ENCODE measurements around the gene RALGPS1.

Gene RALGPS1

DNA sequence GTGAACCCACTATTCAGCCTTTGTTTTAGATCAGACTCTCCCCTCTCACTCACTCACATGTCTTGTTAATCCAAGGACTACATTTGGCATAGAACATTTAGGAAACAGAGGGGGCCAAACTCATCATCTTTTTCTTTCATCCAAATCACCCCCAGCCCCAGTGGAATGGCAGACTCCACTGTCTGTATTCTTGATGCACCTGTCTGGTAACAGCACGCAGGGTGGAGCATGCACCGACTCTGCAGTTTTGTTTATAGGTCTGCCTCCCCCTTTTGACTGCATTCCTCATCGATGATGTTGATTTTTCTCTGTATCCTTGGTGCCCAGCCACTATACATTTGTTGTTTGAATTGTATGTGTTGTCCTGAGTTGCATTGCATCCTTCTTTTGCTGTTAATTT lies 141.9 kb downstream of the RALGPS1 start:
- H3K27ac ChIP-seq (ENCODE audit: low read depth, low read length), result no peak overlapping the region
- no peaks in the 10 kb centered on the region for H3K36me3 ChIP-seq (ENCODE audit: control insufficient read depth, insufficient read depth, low read length)
- H3K4me1 ChIP-seq (ENCODE audit: control insufficient read depth, insufficient read depth, low read length), result peaks cover 17% of the 10 kb centered on the region
- H3K4me3 ChIP-seq (ENCODE audit: low read length), result no peak overlapping the region
- H3K9ac ChIP-seq (ENCODE audit: low read length), result no peak overlapping the region
- H3K27me3 ChIP-seq (ENCODE audit: control insufficient read depth, insufficient read depth, low read length), result no peaks in the 10 kb centered on the region

- Histone ChIP-seq H3K36me3 (ENCODE audit: control insufficient read depth, insufficient read depth, low read length) (no peaks in the 10 kb centered on the region), H3K27ac (ENCODE audit: low read depth, low read length) (peak overlapping the region; percentile 24), H3K27me3 (ENCODE audit: control insufficient read depth, insufficient read depth, low read length) (no peaks in the 10 kb centered on the region), H3K9ac (ENCODE audit: low read length) (no peak overlapping the region), H3K4me3 (ENCODE audit: low read length) (no peak overlapping the region), H3K4me1 (ENCODE audit: control insufficient read depth, insufficient read depth, low read length) (peaks cover 10% of the 10 kb centered on the region)
Measured at GRCh38 chr9:127058011-127058644, 143.5 kb downstream of the RALGPS1 start.

GRCh38 chr9:127058645-127059021 lies 144.1 kb downstream of the RALGPS1 start:
- H3K4me1 ChIP-seq (ENCODE audit: control insufficient read depth, insufficient read depth, low read length), result peaks cover 7% of the 10 kb centered on the region
- no peaks in the 10 kb centered on the region for H3K36me3 ChIP-seq (ENCODE audit: control insufficient read depth, insufficient read depth, low read length)
- H3K27ac ChIP-seq (ENCODE audit: low read depth, low read length), result no peak overlapping the region
- no peaks in the 10 kb centered on the region for H3K27me3 ChIP-seq (ENCODE audit: control insufficient read depth, insufficient read depth, low read length)
- no peak overlapping the region for H3K4me3 ChIP-seq (ENCODE audit: low read length)
- H3K9ac ChIP-seq (ENCODE audit: low read length), result no peak overlapping the region

DNA sequence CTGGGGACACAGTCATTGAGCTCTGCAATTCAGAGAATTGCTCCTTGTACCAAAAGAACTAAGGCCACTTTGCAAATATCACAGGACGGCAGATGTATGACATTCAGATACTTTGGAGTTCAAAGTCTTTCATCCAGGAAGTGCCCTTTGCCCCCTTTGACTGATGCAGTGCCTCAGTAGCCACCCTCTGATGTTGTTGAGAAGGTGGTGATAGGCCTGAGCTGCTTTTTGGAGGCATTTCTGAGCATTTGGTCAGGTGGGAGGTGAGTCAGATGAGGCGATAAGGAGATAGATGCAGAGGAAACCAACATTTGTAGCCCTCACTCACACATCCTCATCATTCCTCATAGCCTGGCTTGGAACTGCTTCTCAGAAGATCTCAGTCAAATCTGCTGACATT lies 144.4 kb downstream of the RALGPS1 start:
- no peak overlapping the region for H3K4me3 ChIP-seq (ENCODE audit: low read length)
- no peaks in the 10 kb centered on the region for H3K36me3 ChIP-seq (ENCODE audit: control insufficient read depth, insufficient read depth, low read length)
- H3K27ac ChIP-seq (ENCODE audit: low read depth, low read length), result no peak overlapping the region
- no peak overlapping the region for H3K9ac ChIP-seq (ENCODE audit: low read length)
- peaks cover 7% of the 10 kb centered on the region for H3K4me1 ChIP-seq (ENCODE audit: control insufficient read depth, insufficient read depth, low read length)
- H3K27me3 ChIP-seq (ENCODE audit: control insufficient read depth, insufficient read depth, low read length), result no peaks in the 10 kb centered on the region

GRCh38 chr9:127059765-127060361 lies 145.3 kb downstream of the RALGPS1 start:
- H3K9ac ChIP-seq (ENCODE audit: low read length), result no peak overlapping the region
- peaks cover 7% of the 10 kb centered on the region for H3K4me1 ChIP-seq (ENCODE audit: control insufficient read depth, insufficient read depth, low read length)
- no peak overlapping the region for H3K4me3 ChIP-seq (ENCODE audit: low read length)
- no peaks in the 10 kb centered on the region for H3K36me3 ChIP-seq (ENCODE audit: control insufficient read depth, insufficient read depth, low read length)
- no peaks in the 10 kb centered on the region for H3K27me3 ChIP-seq (ENCODE audit: control insufficient read depth, insufficient read depth, low read length)
- H3K27ac ChIP-seq (ENCODE audit: low read depth, low read length), result no peak overlapping the region

- H3K4me3 ChIP-seq (ENCODE audit: low read length), result no peak overlapping the region
- no peaks in the 10 kb centered on the region for H3K36me3 ChIP-seq (ENCODE audit: control insufficient read depth, insufficient read depth, low read length)
- H3K27me3 ChIP-seq (ENCODE audit: control insufficient read depth, insufficient read depth, low read length), result no peaks in the 10 kb centered on the region
- no peak overlapping the region for H3K9ac ChIP-seq (ENCODE audit: low read length)
- no peak overlapping the region for H3K27ac ChIP-seq (ENCODE audit: low read depth, low read length)
- peaks cover 7% of the 10 kb centered on the region for H3K4me1 ChIP-seq (ENCODE audit: control insufficient read depth, insufficient read depth, low read length)
Measured at GRCh38 chr9:127061411-127061810, 146.8 kb downstream of the RALGPS1 start.

DNA sequence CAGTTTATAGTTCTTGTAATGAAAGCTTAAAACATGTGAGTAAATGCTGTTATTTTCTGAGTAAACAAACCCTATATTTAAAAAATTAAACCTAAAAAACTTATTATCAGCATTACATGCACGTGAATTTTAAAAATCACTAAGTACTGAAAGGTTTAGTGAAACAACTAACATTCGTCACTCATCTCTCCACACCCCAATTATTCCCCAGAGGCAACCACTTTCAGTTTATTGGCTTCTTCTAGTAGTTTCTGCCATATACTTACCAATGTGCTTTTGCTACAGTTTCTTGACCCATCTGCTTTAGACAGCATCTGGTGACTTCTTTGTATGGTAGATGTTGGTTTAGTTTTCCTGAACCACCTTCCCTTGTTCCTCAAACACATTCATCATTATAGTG lies 149.8 kb downstream of the RALGPS1 start:
- Histone ChIP-seq H3K27me3 (ENCODE audit: control insufficient read depth, insufficient read depth, low read length) (no peaks in the 10 kb centered on the region), H3K36me3 (ENCODE audit: control insufficient read depth, insufficient read depth, low read length) (no peaks in the 10 kb centered on the region), H3K4me1 (ENCODE audit: control insufficient read depth, insufficient read depth, low read length) (peaks cover 3% of the 10 kb centered on the region), H3K9ac (ENCODE audit: low read length) (no peak overlapping the region), H3K4me3 (ENCODE audit: low read length) (no peak overlapping the region), H3K27ac (ENCODE audit: low read depth, low read length) (no peak overlapping the region)

- H3K9ac ChIP-seq (ENCODE audit: low read length), result no peak overlapping the region
- no peaks in the 10 kb centered on the region for H3K36me3 ChIP-seq (ENCODE audit: control insufficient read depth, insufficient read depth, low read length)
- no peak overlapping the region for H3K4me3 ChIP-seq (ENCODE audit: low read length)
- H3K27me3 ChIP-seq (ENCODE audit: control insufficient read depth, insufficient read depth, low read length), result no peaks in the 10 kb centered on the region
- H3K4me1 ChIP-seq (ENCODE audit: control insufficient read depth, insufficient read depth, low read length), result no peaks in the 10 kb centered on the region
- H3K27ac ChIP-seq (ENCODE audit: low read depth, low read length), result no peak overlapping the region
Measured at GRCh38 chr9:127065592-127065991, 151.0 kb downstream of the RALGPS1 start.

DNA sequence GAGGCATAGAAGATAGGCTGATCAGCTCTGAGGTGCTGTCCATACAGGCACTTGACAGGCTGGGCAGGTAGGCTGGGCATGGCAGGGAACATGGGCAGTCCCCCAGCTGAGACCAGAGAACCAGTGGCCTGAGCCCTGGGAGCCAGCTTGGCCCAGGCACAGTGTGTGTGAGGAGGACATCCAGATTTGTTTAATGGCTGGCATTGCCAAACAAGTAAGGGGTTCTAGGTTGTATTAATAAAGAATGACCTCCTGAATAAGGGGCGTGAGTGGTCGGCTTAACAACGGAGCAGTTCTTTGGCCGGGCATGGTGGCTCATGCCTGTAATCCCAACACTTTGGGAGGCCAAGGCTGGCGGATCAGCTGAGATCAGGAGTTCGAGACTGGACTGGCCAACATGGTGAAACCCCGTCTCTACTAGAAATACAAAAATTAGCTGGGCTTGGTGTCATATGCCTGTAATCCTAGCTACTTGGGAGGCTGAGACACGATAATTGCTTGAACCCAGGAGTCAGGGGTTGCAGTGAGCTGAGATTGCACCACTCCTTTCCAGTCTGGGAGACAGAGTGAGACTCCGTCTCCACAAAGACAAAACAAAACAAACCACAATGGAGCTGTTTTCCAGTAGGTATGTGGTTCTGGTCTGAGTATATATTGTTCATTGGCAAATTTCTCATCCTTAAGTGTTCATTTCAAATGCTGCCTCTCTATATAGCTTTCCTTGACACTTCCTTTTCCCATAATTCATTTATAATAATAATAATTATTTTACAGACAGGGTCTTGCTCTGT lies 151.7 kb downstream of the RALGPS1 start:
- Histone ChIP-seq H3K9ac (ENCODE audit: low read length) (no peak overlapping the region), H3K4me1 (ENCODE audit: control insufficient read depth, insufficient read depth, low read length) (no peaks in the 10 kb centered on the region), H3K27ac (ENCODE audit: low read depth, low read length) (no peak overlapping the region)

DNA sequence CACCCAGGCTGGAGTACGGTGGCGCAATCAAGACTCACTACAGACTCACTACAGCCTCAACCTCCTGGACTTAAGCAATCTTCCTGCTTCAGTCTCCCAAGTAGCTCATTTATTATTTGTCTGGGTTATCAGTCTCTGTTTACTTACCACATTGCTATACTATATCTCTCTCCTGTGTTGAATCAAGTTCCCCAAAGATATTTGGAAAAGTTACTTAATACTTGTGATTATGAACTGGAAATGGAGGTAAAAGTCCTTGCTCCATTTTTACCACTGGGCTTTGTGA lies 152.2 kb downstream of the RALGPS1 start:
- H3K27me3 ChIP-seq (ENCODE audit: control insufficient read depth, insufficient read depth, low read length), result no peaks in the 10 kb centered on the region
- H3K4me1 ChIP-seq (ENCODE audit: control insufficient read depth, insufficient read depth, low read length), result no peaks in the 10 kb centered on the region
- H3K27ac ChIP-seq (ENCODE audit: low read depth, low read length), result no peak overlapping the region
- no peaks in the 10 kb centered on the region for H3K36me3 ChIP-seq (ENCODE audit: control insufficient read depth, insufficient read depth, low read length)
- no peak overlapping the region for H3K9ac ChIP-seq (ENCODE audit: low read length)
- no peak overlapping the region for H3K4me3 ChIP-seq (ENCODE audit: low read length)

More for the DNA sequence above, 151.7 kb downstream of the RALGPS1 start:
- no peaks in the 10 kb centered on the region for H3K36me3 ChIP-seq (ENCODE audit: control insufficient read depth, insufficient read depth, low read length)
- H3K27me3 ChIP-seq (ENCODE audit: control insufficient read depth, insufficient read depth, low read length), result no peaks in the 10 kb centered on the region
- no peak overlapping the region for H3K4me3 ChIP-seq (ENCODE audit: low read length)

DNA sequence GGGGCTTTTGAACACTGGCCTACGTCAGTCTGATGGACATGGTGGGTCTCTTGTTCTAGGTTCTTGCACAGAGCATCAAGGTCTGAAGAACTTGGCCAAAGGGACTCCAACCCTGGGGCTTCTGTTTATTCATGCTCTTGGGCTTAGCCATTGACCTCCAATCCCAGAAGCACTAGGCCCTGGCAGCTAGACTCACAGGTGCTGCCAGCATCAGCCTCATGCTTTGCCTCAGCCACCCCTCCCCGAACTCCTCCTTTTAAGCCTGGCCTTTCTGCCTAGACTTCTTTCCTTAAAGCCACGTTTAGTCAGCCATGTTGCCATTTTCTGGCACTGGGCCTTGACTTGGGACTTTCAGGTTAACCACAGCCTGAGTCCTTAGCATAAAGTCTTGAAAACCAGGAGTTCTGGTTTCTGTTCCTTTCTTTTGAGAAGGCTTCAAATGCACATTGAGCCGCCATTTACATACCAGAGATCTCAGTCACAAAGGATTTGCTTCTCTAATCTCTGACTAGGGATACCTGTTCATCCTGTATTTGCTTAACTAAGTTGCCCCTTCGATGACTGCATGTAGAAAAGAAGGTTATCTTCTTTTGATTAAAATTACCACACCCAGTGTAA lies 153.1 kb downstream of the RALGPS1 start:
- H3K4me3 ChIP-seq (ENCODE audit: low read length), result no peak overlapping the region
- H3K36me3 ChIP-seq (ENCODE audit: control insufficient read depth, insufficient read depth, low read length), result no peaks in the 10 kb centered on the region
- H3K27me3 ChIP-seq (ENCODE audit: control insufficient read depth, insufficient read depth, low read length), result no peaks in the 10 kb centered on the region
- no peak overlapping the region for H3K27ac ChIP-seq (ENCODE audit: low read depth, low read length)
- no peaks in the 10 kb centered on the region for H3K4me1 ChIP-seq (ENCODE audit: control insufficient read depth, insufficient read depth, low read length)
- no peak overlapping the region for H3K9ac ChIP-seq (ENCODE audit: low read length)

- Histone ChIP-seq H3K4me1 (ENCODE audit: control insufficient read depth, insufficient read depth, low read length) (peaks cover 11% of the 10 kb centered on the region), H3K9ac (ENCODE audit: low read length) (no peak overlapping the region), H3K27me3 (ENCODE audit: control insufficient read depth, insufficient read depth, low read length) (no peaks in the 10 kb centered on the region), H3K4me3 (ENCODE audit: low read length) (no peak overlapping the region), H3K36me3 (ENCODE audit: control insufficient read depth, insufficient read depth, low read length) (no peaks in the 10 kb centered on the region), H3K27ac (ENCODE audit: low read depth, low read length) (no peak overlapping the region)
Measured at GRCh38 chr9:127074561-127075548, 160.3 kb downstream of the RALGPS1 start.
